ENCODE results near the gene GSDME. TPM values are rescaled to one million over a fixed set of nuclear protein-coding genes. Genes with fewer than 3 reads are reported as not detected.

The GSDME gene
- polyA plus RNA-seq, 4 donors: 4.0 to 118 (median 89.6) TPM

- Histone ChIP-seq H3K9me3 (ENCODE audit: control insufficient read depth in 2 of 2, insufficient read depth in 1 of 2, low read depth in 1 of 2, low read length in 1 of 2) (no peaks in the 10 kb centered on the region), H3K27me3 (ENCODE audit: control insufficient read depth in 3 of 3, insufficient read depth in 3 of 3, low read length in 3 of 3) (no peaks in the 10 kb centered on the region), H3K36me3 (ENCODE audit: control insufficient read depth in 3 of 3, insufficient read depth in 2 of 3, low read depth in 1 of 3, low read length in 3 of 3) (no peaks in the 10 kb centered on the region), H3K27ac (ENCODE audit: low read depth in 1 of 3, low read length in 2 of 3) (no peak overlapping the region), H3K4me1 (ENCODE audit: control insufficient read depth in 3 of 3, insufficient read depth in 2 of 3, low read depth in 1 of 3, low read length in 2 of 3) (peaks cover 0 to 8% (median 0%) of the 10 kb centered on the region in 3 donors), H3K4me3 (ENCODE audit: low read depth in 1 of 3, low read length in 3 of 3) (no peak overlapping the region)
- DNase-seq: peak; percentile 63
- FAIRE-seq: no peak
- 27 to 30% (median 29%) methylated on average over 4 of the region's 4 CpGs for WGBS, 3 donors
These were observed 91.5 kb downstream of the GSDME start for GRCh38 chr7:24665564-24666294.

- Histone ChIP-seq H3K36me3 (ENCODE audit: control insufficient read depth in 3 of 3, insufficient read depth in 2 of 3, low read depth in 1 of 3, low read length in 3 of 3) (no peaks in the 10 kb centered on the region), H3K9me3 (ENCODE audit: control insufficient read depth in 2 of 2, insufficient read depth in 1 of 2, low read depth in 1 of 2, low read length in 1 of 2) (no peaks in the 10 kb centered on the region), H3K27me3 (ENCODE audit: control insufficient read depth in 3 of 3, insufficient read depth in 3 of 3, low read length in 3 of 3) (no peaks in the 10 kb centered on the region), H3K4me3 (ENCODE audit: low read depth in 1 of 3, low read length in 3 of 3) (no peak overlapping the region), H3K4me1 (ENCODE audit: control insufficient read depth in 3 of 3, insufficient read depth in 2 of 3, low read depth in 1 of 3, low read length in 2 of 3) (no peaks in the 10 kb centered on the region), H3K27ac (ENCODE audit: low read depth in 1 of 3, low read length in 2 of 3) (no peak overlapping the region)
- FAIRE-seq: no peak
- no peak for DNase-seq
- 79 to 93% (median 89%) methylated on average over 2 of the region's 2 CpGs for WGBS, 3 donors
These were observed 96.7 kb downstream of the GSDME start for GRCh38 chr7:24660546-24660945.

DNA sequence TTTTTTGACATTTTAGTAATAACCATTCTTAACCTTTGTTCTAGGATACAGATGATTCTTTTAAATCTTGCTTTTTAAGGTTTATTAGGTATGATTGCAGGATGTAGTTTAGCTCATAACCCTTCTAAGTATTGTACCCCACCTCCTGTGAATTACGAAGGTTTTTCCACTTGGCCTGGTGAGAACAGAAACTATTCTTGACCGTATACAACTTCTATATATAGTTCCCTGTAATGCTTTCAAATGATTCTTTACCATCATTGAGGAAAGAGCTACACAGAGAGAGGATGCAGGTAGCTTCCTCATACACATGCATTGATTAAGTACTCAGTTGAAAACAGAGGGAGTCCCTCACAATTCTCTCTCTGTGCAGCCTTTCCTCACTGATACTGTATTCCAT lies 97.8 kb downstream of the GSDME start:
- Histone ChIP-seq H3K4me1 (ENCODE audit: control insufficient read depth in 3 of 3, insufficient read depth in 2 of 3, low read depth in 1 of 3, low read length in 2 of 3) (no peaks in the 10 kb centered on the region), H3K27me3 (ENCODE audit: control insufficient read depth in 3 of 3, insufficient read depth in 3 of 3, low read length in 3 of 3) (no peaks in the 10 kb centered on the region), H3K4me3 (ENCODE audit: low read depth in 1 of 3, low read length in 3 of 3) (no peak overlapping the region), H3K9me3 (ENCODE audit: control insufficient read depth in 2 of 2, insufficient read depth in 1 of 2, low read depth in 1 of 2, low read length in 1 of 2) (no peaks in the 10 kb centered on the region), H3K27ac (ENCODE audit: low read depth in 1 of 3, low read length in 2 of 3) (no peak overlapping the region), H3K36me3 (ENCODE audit: control insufficient read depth in 3 of 3, insufficient read depth in 2 of 3, low read depth in 1 of 3, low read length in 3 of 3) (no peaks in the 10 kb centered on the region)
- DNase-seq (no peak), FAIRE-seq (no peak)
- 79 to 95% (median 88%) methylated on average over 2 of the region's 2 CpGs for WGBS, 3 donors

- FAIRE-seq (no peak), DNase-seq (no peak)
- Histone ChIP-seq H3K4me1 (ENCODE audit: control insufficient read depth in 3 of 3, insufficient read depth in 2 of 3, low read depth in 1 of 3, low read length in 2 of 3) (no peaks in the 10 kb centered on the region), H3K27ac (ENCODE audit: low read depth in 1 of 3, low read length in 2 of 3) (no peak overlapping the region), H3K27me3 (ENCODE audit: control insufficient read depth in 3 of 3, insufficient read depth in 3 of 3, low read length in 3 of 3) (no peaks in the 10 kb centered on the region), H3K4me3 (ENCODE audit: low read depth in 1 of 3, low read length in 3 of 3) (no peak overlapping the region), H3K36me3 (ENCODE audit: control insufficient read depth in 3 of 3, insufficient read depth in 2 of 3, low read depth in 1 of 3, low read length in 3 of 3) (no peaks in the 10 kb centered on the region), H3K9me3 (ENCODE audit: control insufficient read depth in 2 of 2, insufficient read depth in 1 of 2, low read depth in 1 of 2, low read length in 1 of 2) (no peaks in the 10 kb centered on the region)
These were observed 99.3 kb downstream of the GSDME start for GRCh38 chr7:24657980-24658379.

DNA sequence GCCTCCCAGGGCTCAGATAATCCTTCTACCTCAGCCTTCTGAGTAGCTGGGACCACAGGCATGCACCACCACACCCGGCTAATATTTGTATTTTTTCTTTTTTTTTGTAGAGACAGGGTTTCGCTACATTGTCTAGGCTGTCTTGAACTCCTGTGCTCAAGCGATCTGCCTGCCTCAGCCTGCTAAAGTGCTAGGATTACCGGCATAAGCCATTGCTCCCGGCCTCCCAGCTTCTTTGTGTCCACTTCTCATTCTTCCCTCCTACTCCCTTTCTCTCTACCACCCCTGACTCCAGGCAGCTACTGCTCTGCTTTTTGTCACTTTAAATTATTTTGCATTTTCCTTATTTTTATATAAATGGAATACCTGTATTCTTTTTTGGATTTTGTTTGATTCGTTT lies 100.7 kb downstream of the GSDME start:
- no peaks in the 10 kb centered on the region for H3K36me3 ChIP-seq (ENCODE audit: control insufficient read depth in 3 of 3, insufficient read depth in 2 of 3, low read depth in 1 of 3, low read length in 3 of 3)
- no peak overlapping the region for H3K27ac ChIP-seq (ENCODE audit: low read depth in 1 of 3, low read length in 2 of 3)
- no peaks in the 10 kb centered on the region for H3K4me1 ChIP-seq (ENCODE audit: control insufficient read depth in 3 of 3, insufficient read depth in 2 of 3, low read depth in 1 of 3, low read length in 2 of 3)
- no peaks in the 10 kb centered on the region for H3K27me3 ChIP-seq (ENCODE audit: control insufficient read depth in 3 of 3, insufficient read depth in 3 of 3, low read length in 3 of 3)
- H3K9me3 ChIP-seq (ENCODE audit: control insufficient read depth in 2 of 2, insufficient read depth in 1 of 2, low read depth in 1 of 2, low read length in 1 of 2): no peaks in the 10 kb centered on the region
- DNase-seq (no peak), FAIRE-seq (no peak)
- WGBS, 3 donors: 88 to 96% (median 94%) methylated on average over 6 of the region's 6 CpGs
- no peak overlapping the region for H3K4me3 ChIP-seq (ENCODE audit: low read depth in 1 of 3, low read length in 3 of 3)

DNA sequence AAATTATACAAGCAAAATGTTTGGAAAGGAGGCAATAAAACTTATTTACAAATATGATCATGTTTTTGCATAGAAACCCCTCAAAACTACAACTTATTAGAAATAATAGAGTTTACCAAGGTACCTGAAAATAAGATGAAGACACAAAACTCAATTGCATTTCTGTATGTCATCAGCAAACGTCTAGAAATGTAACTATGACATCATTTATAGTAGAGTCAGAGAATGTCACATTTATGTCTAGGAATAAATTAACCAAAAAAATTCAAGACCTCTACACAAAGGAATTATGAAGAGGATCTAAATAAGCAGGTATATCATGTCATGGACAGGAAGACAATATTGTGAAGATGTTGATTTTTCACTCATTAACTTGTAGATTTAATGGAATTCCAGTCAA lies 103.0 kb downstream of the GSDME start:
- Histone ChIP-seq H3K36me3 (ENCODE audit: control insufficient read depth in 3 of 3, insufficient read depth in 2 of 3, low read depth in 1 of 3, low read length in 3 of 3) (no peaks in the 10 kb centered on the region), H3K9me3 (ENCODE audit: control insufficient read depth in 2 of 2, insufficient read depth in 1 of 2, low read depth in 1 of 2, low read length in 1 of 2) (no peaks in the 10 kb centered on the region), H3K27ac (ENCODE audit: low read depth in 1 of 3, low read length in 2 of 3) (no peak overlapping the region), H3K4me3 (ENCODE audit: low read depth in 1 of 3, low read length in 3 of 3) (no peak overlapping the region), H3K4me1 (ENCODE audit: control insufficient read depth in 3 of 3, insufficient read depth in 2 of 3, low read depth in 1 of 3, low read length in 2 of 3) (no peaks in the 10 kb centered on the region), H3K27me3 (ENCODE audit: control insufficient read depth in 3 of 3, insufficient read depth in 3 of 3, low read length in 3 of 3) (no peaks in the 10 kb centered on the region)
- FAIRE-seq (no peak), DNase-seq (no peak)
- WGBS, 3 donors: 67 to 84% (median 73%) methylated on average over 1 of the region's 1 CpG

DNA sequence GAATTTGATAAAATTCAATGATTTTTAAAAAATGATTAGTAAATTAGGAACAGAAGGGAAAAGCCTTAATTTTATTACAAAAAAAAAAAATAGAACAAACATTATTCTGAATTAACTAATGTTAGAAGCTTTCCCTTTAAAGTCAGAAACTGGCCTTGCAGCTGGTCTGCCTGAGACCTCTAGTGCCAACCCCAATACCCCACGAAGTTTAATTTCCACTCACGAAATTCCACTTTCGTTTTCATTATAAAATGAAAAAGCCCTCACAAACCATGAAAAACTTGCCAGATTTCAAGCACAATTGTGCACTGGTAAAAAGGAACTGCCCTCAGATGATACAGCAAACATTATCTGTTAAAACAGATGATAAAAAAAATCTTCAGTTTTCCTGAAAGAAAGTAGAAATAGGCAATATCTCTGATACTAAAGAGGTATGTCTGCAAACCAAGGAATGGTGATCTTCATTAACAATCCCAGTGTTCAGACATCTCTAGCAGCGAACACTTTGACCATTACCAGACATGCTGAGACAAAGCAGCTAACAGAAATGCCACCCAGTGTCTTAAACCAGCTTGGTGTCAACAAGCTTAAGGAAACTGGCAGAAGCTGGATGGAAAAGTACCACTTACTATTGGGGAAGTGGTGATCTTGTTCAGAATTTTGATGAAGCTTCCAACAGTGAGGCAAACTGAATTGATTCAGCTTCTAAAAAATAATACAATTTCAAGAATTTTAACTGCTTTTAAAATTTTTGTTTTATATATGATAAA lies 103.8 kb downstream of the GSDME start:
- DNase-seq (no peak), FAIRE-seq (no peak)
- H3K4me1 ChIP-seq (ENCODE audit: control insufficient read depth in 3 of 3, insufficient read depth in 2 of 3, low read depth in 1 of 3, low read length in 2 of 3): no peaks in the 10 kb centered on the region
- H3K9me3 ChIP-seq (ENCODE audit: control insufficient read depth in 2 of 2, insufficient read depth in 1 of 2, low read depth in 1 of 2, low read length in 1 of 2): no peaks in the 10 kb centered on the region
- H3K27me3 ChIP-seq (ENCODE audit: control insufficient read depth in 3 of 3, insufficient read depth in 3 of 3, low read length in 3 of 3): no peaks in the 10 kb centered on the region
- WGBS, 3 donors: 59 to 72% (median 69%) methylated on average over 4 of the region's 4 CpGs
- no peak overlapping the region for H3K4me3 ChIP-seq (ENCODE audit: low read depth in 1 of 3, low read length in 3 of 3)
- H3K36me3 ChIP-seq (ENCODE audit: control insufficient read depth in 3 of 3, insufficient read depth in 2 of 3, low read depth in 1 of 3, low read length in 3 of 3): no peaks in the 10 kb centered on the region
- peak overlapping the region in 1 of 3 donors; percentile 9 for H3K27ac ChIP-seq (ENCODE audit: low read depth in 1 of 3, low read length in 2 of 3)

- DNase-seq: no peak
- H3K36me3 ChIP-seq (ENCODE audit: control insufficient read depth in 3 of 3, insufficient read depth in 2 of 3, low read depth in 1 of 3, low read length in 3 of 3): no peaks in the 10 kb centered on the region
- no peaks in the 10 kb centered on the region for H3K4me1 ChIP-seq (ENCODE audit: control insufficient read depth in 3 of 3, insufficient read depth in 2 of 3, low read depth in 1 of 3, low read length in 2 of 3)
- no peak overlapping the region for H3K4me3 ChIP-seq (ENCODE audit: low read depth in 1 of 3, low read length in 3 of 3)
- no peak overlapping the region for H3K27ac ChIP-seq (ENCODE audit: low read depth in 1 of 3, low read length in 2 of 3)
- no peaks in the 10 kb centered on the region for H3K9me3 ChIP-seq (ENCODE audit: control insufficient read depth in 2 of 2, insufficient read depth in 1 of 2, low read depth in 1 of 2, low read length in 1 of 2)
- no peaks in the 10 kb centered on the region for H3K27me3 ChIP-seq (ENCODE audit: control insufficient read depth in 3 of 3, insufficient read depth in 3 of 3, low read length in 3 of 3)
- FAIRE-seq: no peak
- 67 to 70% (median 68%) methylated on average over 5 of the region's 5 CpGs for WGBS, 3 donors
These were observed 104.9 kb downstream of the GSDME start for GRCh38 chr7:24652251-24652939.

Data from small intestine (tissue), 7 donors.